Fibroblast of pulmonary artery (primary cell): ENCODE results near the gene SLC9A7.

Source experiments
- DNase-seq: peaks from one replicate; pipeline ENCODE4 v3.0.0-alpha.2; 2010; ENCODE audit warnings: low read depth
- H3K4me3 ChIP-seq: replicated peaks from 2 replicates; pipeline ENCODE4 v1.5.1; 2011; ENCODE audit warnings: low read depth, mild to moderate bottlenecking, control low read depth, low read length, moderate library complexity
- CTCF ChIP-seq: IDR thresholded peaks from 2 replicates; pipeline ENCODE4 v1.5.1; 2011; ENCODE audit warnings: mild to moderate bottlenecking, control low read depth, low read length, inconsistent platforms; ENCODE audit errors: missing control alignments

SLC9A7 gene

GRCh38 chrX:46715997-46716396, 42.9 kb downstream of the SLC9A7 start:
- H3K4me3 ChIP-seq = no peak overlapping the region
- no peak for DNase-seq
- TF ChIP-seq CTCF = no peak

- no peak overlapping the region for H3K4me3 ChIP-seq
- TF ChIP-seq CTCF = no peak
- no peak for DNase-seq
Measured at GRCh38 chrX:46715530-46715929, 43.4 kb downstream of the SLC9A7 start.

GRCh38 chrX:46713672-46714490, 45.0 kb downstream of the SLC9A7 start:
- no peak for DNase-seq
- TF ChIP-seq CTCF = no peak
- no peak overlapping the region for H3K4me3 ChIP-seq

GRCh38 chrX:46712764-46713163, 46.2 kb downstream of the SLC9A7 start:
- H3K4me3 ChIP-seq = no peak overlapping the region
- DNase-seq = no peak
- TF ChIP-seq CTCF = no peak

GRCh38 chrX:46710927-46711623, 47.8 kb downstream of the SLC9A7 start:
- no peak overlapping the region for H3K4me3 ChIP-seq
- no peak for DNase-seq
- no peak for TF ChIP-seq CTCF

- no peak overlapping the region for H3K4me3 ChIP-seq
- TF ChIP-seq CTCF = no peak
- DNase-seq = peak; percentile 37
Measured at GRCh38 chrX:46710425-46710824, 48.5 kb downstream of the SLC9A7 start.
